ENCODE results near the gene TAF6. TPM values are rescaled to one million over a fixed set of nuclear protein-coding genes. Genes with fewer than 3 reads are reported as not detected.

TAF6 gene
- total and polyA plus RNA-seq, 9 of the 15 experiments (the other 6 are each of a cell fraction or from before 2014, with no cell fraction given), result 0.78 to 78.7 (median 21.3) TPM

- TF ChIP-seq ZNF217 (CRISPR knock-in tag; IDR thresholded peaks at IDR 0.05), result no peak
- no peak for TF ChIP-seq SP2 (IDR thresholded peaks at IDR 0.05; ENCODE audit: extremely low read depth, low read depth, low read length, poor library complexity, severe bottlenecking)
- peak; percentile 99 for TF ChIP-seq RFX1 (IDR thresholded peaks at IDR 0.05)
- no peak for TF ChIP-seq KHSRP (IDR thresholded peaks at IDR 0.05)
- TF ChIP-seq ZNF347 (CRISPR knock-in tag; IDR thresholded peaks at IDR 0.05; ENCODE audit: low read depth), result peak; percentile 71; the same call in 1 of the 2 replicates
- peak; percentile 86; the same call in 1 of the 2 replicates for TF ChIP-seq HIVEP1 (CRISPR knock-in tag; IDR thresholded peaks at IDR 0.05)
- TF ChIP-seq RBM39 (optimal IDR thresholded peaks at IDR 0.05; ENCODE audit: low read depth, low read length), result peak; percentile 23
- TF ChIP-seq CXXC5 (CRISPR knock-in tag; IDR thresholded peaks at IDR 0.05), result peak; percentile 83
- TF ChIP-seq MTF1 (CRISPR knock-in tag; IDR thresholded peaks at IDR 0.05; ENCODE audit: borderline replicate concordance), result peak; percentile 74
- no peak for TF ChIP-seq ZNF764 (CRISPR knock-in tag; IDR thresholded peaks at IDR 0.05; ENCODE audit: low read depth)
- TF ChIP-seq AFF4 (CRISPR knock-in tag; IDR thresholded peaks at IDR 0.05), result peak; percentile 84
- TF ChIP-seq EZH2 (IDR thresholded peaks at IDR 0.05; ENCODE audit: borderline replicate concordance, low read depth, low read length), result no peak
- TF ChIP-seq, protein P1, sequence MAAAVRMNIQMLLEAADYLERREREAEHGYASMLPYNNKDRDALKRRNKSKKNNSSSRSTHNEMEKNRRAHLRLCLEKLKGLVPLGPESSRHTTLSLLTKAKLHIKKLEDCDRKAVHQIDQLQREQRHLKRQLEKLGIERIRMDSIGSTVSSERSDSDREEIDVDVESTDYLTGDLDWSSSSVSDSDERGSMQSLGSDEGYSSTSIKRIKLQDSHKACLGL (CRISPR knock-in tag; IDR thresholded peaks at IDR 0.05; ENCODE audit: borderline replicate concordance, poor library complexity, severe bottlenecking), result peak; percentile 71
- peak; percentile 73; the same call in 1 of the 2 replicates for TF ChIP-seq ZBTB7A (IDR thresholded peaks at IDR 0.05; ENCODE audit: borderline replicate concordance, control insufficient read depth, low read depth, low read length)
- TF ChIP-seq PML (IDR thresholded peaks at IDR 0.05; ENCODE audit: low read length), result peak; percentile 86
- no peak for TF ChIP-seq ZNF431 (CRISPR knock-in tag; IDR thresholded peaks at IDR 0.05)
- TF ChIP-seq POLR2H (tag; IDR thresholded peaks at IDR 0.05; ENCODE audit: low read depth), result no peak; the same call in 1 of the 2 replicates
- TF ChIP-seq WHSC1 (IDR thresholded peaks at IDR 0.05; ENCODE audit: low read length), result no peak
- TF ChIP-seq RBM25 (IDR thresholded peaks at IDR 0.05; ENCODE audit: low read depth, low read length, severe bottlenecking), result peak; percentile 37
- TF ChIP-seq ZNF444 (CRISPR knock-in tag; IDR thresholded peaks at IDR 0.05), result 0 out of 2 replicates have a peak, but pooled peaks have one; percentile 53
- 0 out of 2 replicates have a peak, but pooled peaks have one; percentile 10 for TF ChIP-seq JUNB (CRISPR knock-in tag; conservative IDR thresholded peaks at IDR 0.05)
- no peak for TF ChIP-seq BRF2 (IDR thresholded peaks at IDR 0.05; ENCODE audit: borderline replicate concordance, insufficient read depth, insufficient read length)
- TF ChIP-seq ZNF121 (CRISPR knock-in tag; conservative IDR thresholded peaks at IDR 0.05), result no peak
Measured at GRCh38 chr7:100119072-100119969, at the start of gene TAF6, which contains the start of gene CNPY4 (continued).

Data from K562 (cell line).